Thyroid gland (tissue), 4 donors: ENCODE data around the gene SDS. TPM values are rescaled to one million over a fixed set of nuclear protein-coding genes. Genes with fewer than 3 reads are reported as not detected.

Experiments
- DNase-seq, 2 donors: peaks; one replicate each; pipeline ENCODE4 v3.0.0-alpha.2; 2019
- H3K27ac ChIP-seq, 3 donors: fragments of 200-600 bp; sonication (generic); 1 replicate in 2 of 3; 2 replicates in 1 of 3; pipeline ENCODE4 v1.5.1; 2016 to 2019; ENCODE audit warnings: mild to moderate bottlenecking in 1 of 3, moderate library complexity in 1 of 3
- H3K27me3 ChIP-seq: fragments of 200-600 bp; sonication (generic); one replicate; pipeline ENCODE4 v1.5.1; 2019
- H3K36me3 ChIP-seq, 2 donors: fragments of 200-600 bp; sonication (generic); one replicate each; pipeline ENCODE4 v1.5.1; 2016 to 2019
- H3K4me1 ChIP-seq, 2 donors: fragments of 200-600 bp; sonication (generic); one replicate each; pipeline ENCODE4 v1.5.1; 2017 to 2019
- H3K4me3 ChIP-seq, 3 donors: fragments of 200-600 bp; sonication (generic); replicated peaks in 1 of 3; 1 replicate in 2 of 3; 2 replicates in 1 of 3; pipeline ENCODE4 v1.5.1; 2016; ENCODE audit warnings: mild to moderate bottlenecking in 1 of 3
- H3K9me3 ChIP-seq: fragments of 200-600 bp; sonication (generic); one replicate; pipeline ENCODE4 v1.5.1; 2017
- POLR2A ChIP-seq, 2 donors: fragments of 450-650 bp; IDR thresholded peaks; one replicate each; pipeline ENCODE4 v1.6.1; 2017; ENCODE audit warnings: antibody characterized with exemption in 2 of 2, mild to moderate bottlenecking in 2 of 2, moderate library complexity in 1 of 2
- WGBS, 2 donors: methylation state at CpG; one replicate each; pipeline ENCODE4 v1.1.5; 2017; 5-methylcytosine and 5-hydroxymethylcytosine counted together
- intact Hi-C: fragments of 100-400 bp; cut with DNase I; formaldehyde crosslinking; loops from one replicate; pipeline ENCODE4 v1.15.1; 2023
- total RNA-seq, 4 donors: library from RNA; depleted of rRNA; stranded (reverse); fragments of >200 nt; gene quantifications; one replicate each; pipeline ENCODE4 v1.2.3, GENCODE V29; 2016
- TF ChIP-seq, protein P1 (sequence below), 6 experiments: fragments of 200-600 bp in 3 of 6; fragments of 450-650 bp in 3 of 6; sonication (generic) in 3 of 6; IDR thresholded peaks; one replicate each; pipeline ENCODE4 v1.5.1; 2016 to 2019; ENCODE audit warnings: antibody characterized with exemption in 6 of 6, mild to moderate bottlenecking in 2 of 6, inconsistent platforms in 1 of 6, moderate library complexity in 1 of 6

SDS gene
- total RNA-seq, 4 donors from 2014 or later: 0.33 to 1.4 TPM; not detected in 2

DNA sequence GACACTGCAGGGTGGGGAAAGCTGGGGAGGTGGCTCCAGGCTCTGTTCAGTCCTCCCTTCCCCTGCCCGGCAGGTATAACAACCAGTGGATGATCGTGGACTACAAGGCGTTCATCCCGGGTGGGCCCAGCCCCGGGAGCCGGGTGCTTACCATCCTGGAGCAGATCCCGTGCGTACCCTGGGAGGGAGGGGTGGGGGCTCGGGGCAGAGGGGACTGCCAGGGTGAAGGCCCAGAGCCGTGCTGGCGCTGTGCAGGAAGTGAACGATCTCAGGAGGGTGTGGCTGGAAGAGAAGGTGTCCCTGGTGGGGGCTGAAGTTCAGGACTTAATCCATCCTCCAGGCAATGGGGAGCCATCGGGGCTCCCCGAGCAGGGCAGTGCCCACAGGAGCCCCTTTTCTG, 18.9 kb downstream of the SDS start:
- no peak for DNase-seq
- WGBS, 2 donors: 86 to 88% methylated on average over 3 to 13 of the region's 14 CpGs
- no peaks in the 10 kb centered on the region for H3K27me3 ChIP-seq
- TF ChIP-seq POLR2A (IDR thresholded peaks at IDR 0.05): no peak
- TF ChIP-seq, protein P1, sequence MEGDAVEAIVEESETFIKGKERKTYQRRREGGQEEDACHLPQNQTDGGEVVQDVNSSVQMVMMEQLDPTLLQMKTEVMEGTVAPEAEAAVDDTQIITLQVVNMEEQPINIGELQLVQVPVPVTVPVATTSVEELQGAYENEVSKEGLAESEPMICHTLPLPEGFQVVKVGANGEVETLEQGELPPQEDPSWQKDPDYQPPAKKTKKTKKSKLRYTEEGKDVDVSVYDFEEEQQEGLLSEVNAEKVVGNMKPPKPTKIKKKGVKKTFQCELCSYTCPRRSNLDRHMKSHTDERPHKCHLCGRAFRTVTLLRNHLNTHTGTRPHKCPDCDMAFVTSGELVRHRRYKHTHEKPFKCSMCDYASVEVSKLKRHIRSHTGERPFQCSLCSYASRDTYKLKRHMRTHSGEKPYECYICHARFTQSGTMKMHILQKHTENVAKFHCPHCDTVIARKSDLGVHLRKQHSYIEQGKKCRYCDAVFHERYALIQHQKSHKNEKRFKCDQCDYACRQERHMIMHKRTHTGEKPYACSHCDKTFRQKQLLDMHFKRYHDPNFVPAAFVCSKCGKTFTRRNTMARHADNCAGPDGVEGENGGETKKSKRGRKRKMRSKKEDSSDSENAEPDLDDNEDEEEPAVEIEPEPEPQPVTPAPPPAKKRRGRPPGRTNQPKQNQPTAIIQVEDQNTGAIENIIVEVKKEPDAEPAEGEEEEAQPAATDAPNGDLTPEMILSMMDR (IDR thresholded peaks at IDR 0.05): no peak
- intact Hi-C loops: no loop called here
- H3K36me3 ChIP-seq: peaks cover 34 to 36% of the 10 kb centered on the region in 2 donors
- H3K4me1 ChIP-seq: no peaks in the 10 kb centered on the region
- H3K4me3 ChIP-seq: no peak overlapping the region
- no peak overlapping the region for H3K27ac ChIP-seq
- H3K9me3 ChIP-seq: no peaks in the 10 kb centered on the region

DNA sequence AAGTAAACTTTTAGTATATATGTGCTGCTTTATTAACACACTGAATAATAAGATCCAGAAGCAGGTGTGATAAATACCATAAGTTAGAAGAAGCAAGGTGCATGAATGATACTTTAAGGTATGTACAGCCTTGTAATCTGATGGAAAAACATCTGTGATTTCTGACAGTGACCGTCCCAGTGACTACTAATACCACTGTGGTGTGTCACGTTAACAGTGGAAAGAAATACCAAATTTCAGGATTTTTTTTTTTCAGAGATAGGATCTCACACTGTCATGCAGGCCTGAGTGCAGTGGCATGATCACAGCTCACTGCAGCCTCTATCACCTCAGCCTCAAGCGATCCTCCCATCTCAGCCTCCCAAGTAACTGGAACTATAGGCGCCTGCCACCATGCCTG, 21.5 kb downstream of the SDS start:
- H3K27me3 ChIP-seq: no peaks in the 10 kb centered on the region
- H3K27ac ChIP-seq: no peak overlapping the region
- DNase-seq: no peak
- H3K4me1 ChIP-seq: no peaks in the 10 kb centered on the region
- 97 to 99% methylated on average over 4 of the region's 4 CpGs for WGBS, 2 donors
- H3K4me3 ChIP-seq: no peak overlapping the region
- H3K9me3 ChIP-seq: no peaks in the 10 kb centered on the region
- H3K36me3 ChIP-seq: peaks cover 22% of the 10 kb centered on the region in 2 donors
- intact Hi-C loops: no loop called here
- no peak for TF ChIP-seq POLR2A (IDR thresholded peaks at IDR 0.05)
- TF ChIP-seq, protein P1 (IDR thresholded peaks at IDR 0.05): no peak

DNA sequence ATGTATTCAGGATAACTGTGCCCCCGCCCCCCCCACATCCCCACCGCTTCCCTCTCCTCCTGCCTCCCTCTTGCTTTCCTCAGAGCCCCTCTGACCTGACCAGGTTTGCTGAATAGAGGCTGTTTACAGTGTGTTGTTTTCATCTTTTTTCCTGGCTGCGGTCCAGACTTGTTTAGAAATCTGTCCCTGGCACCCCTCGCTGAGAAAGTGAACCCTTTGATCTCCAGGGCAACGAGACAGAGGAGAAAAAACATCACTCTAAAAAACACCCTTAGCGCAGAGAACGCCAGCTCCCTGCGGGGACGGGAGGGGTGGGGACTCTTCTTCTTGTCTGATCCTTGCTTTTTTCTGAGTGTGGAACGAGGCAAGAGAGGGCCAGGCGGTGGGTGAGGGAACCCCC, 22.5 kb downstream of the SDS start:
- 83 to 87% methylated on average over 11 of the region's 11 CpGs for WGBS, 2 donors
- H3K27me3 ChIP-seq: no peaks in the 10 kb centered on the region
- no peak overlapping the region for H3K27ac ChIP-seq
- H3K9me3 ChIP-seq: no peaks in the 10 kb centered on the region
- peaks cover 22 to 24% of the 10 kb centered on the region in 2 donors for H3K36me3 ChIP-seq
- DNase-seq: no peak
- no peak overlapping the region for H3K4me3 ChIP-seq
- intact Hi-C loops: no loop called here
- TF ChIP-seq, protein P1 (IDR thresholded peaks at IDR 0.05): no peak
- no peak for TF ChIP-seq POLR2A (IDR thresholded peaks at IDR 0.05)
- no peaks in the 10 kb centered on the region for H3K4me1 ChIP-seq

DNA sequence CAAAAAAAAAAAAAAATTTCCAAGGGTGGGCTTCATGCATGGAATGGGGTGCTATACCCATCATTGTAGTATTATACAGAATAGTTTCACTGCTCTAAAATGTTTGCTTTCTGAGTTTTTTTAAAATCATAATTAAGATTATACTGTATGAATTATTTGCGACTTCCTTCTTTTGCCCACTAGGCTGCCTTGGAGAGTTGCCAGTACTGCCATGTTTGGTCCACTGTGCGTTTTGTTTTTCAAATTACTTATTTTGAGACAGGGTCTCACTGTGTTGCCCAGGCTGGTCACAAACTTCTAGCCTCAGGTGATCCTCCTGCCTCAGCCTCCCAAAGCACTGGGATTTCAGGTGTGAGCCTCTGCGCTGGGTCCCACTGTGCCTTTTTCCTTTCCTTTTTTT, 25.4 kb downstream of the SDS start:
- peaks cover 10 to 32% of the 10 kb centered on the region in 2 donors for H3K36me3 ChIP-seq
- H3K9me3 ChIP-seq: no peaks in the 10 kb centered on the region
- H3K4me1 ChIP-seq: no peaks in the 10 kb centered on the region
- TF ChIP-seq, protein P1 (IDR thresholded peaks at IDR 0.05): no peak
- no peak for TF ChIP-seq POLR2A (IDR thresholded peaks at IDR 0.05)
- intact Hi-C loops: no loop called here
- DNase-seq: no peak
- WGBS, 2 donors: 88 to 91% methylated on average over 3 of the region's 3 CpGs
- no peak overlapping the region for H3K27ac ChIP-seq
- no peak overlapping the region for H3K4me3 ChIP-seq
- no peaks in the 10 kb centered on the region for H3K27me3 ChIP-seq

DNA sequence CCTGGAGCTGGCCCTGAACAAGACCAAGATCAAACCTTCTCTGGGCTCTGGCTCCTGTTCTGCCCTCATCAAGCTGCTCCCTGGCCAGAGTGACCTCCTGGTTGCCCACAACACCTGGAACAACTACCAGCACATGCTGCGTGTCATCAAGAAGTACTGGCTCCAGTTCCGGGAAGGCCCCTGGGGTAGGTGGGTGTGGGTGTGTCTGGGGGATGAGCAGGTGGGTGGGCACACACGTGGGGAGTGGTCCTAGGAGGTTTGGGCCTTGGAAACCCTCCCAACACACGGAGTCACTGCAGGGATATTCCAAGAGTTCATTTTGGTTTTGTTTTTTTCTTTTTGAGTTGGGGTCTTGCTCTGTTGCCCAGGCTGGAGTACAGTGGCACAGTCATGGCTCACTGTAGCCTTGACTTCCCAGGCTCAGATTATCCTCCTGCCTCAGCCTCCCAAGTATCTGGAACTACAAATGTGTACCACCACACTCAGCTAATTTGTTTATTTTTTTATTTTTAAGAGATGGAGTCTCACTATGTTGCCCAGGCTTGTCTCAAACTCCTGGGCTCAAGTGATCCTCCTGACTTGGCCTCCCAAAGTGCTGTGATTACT, 28.8 kb downstream of the SDS start:
- WGBS, 2 donors: 92 to 94% methylated on average over 4 of the region's 4 CpGs
- Histone ChIP-seq H3K4me1 (no peaks in the 10 kb centered on the region), H3K9me3 (no peaks in the 10 kb centered on the region), H3K27me3 (no peaks in the 10 kb centered on the region), H3K36me3 (peaks cover 0 to 27% of the 10 kb centered on the region in 2 donors), H3K4me3 (no peak overlapping the region), H3K27ac (no peak overlapping the region)
- intact Hi-C loops: no loop called here
- DNase-seq: no peak
- TF ChIP-seq, protein P1 (IDR thresholded peaks at IDR 0.05): no peak
- no peak for TF ChIP-seq POLR2A (IDR thresholded peaks at IDR 0.05)
